ENCODE data around the gene SPOPL.

Gene SPOPL

GRCh38 chr2:138496096-138496651 is 5.4 kb upstream of the SPOPL start:
- Histone ChIP-seq H3K9ac (ENCODE audit: low read length) (no peak overlapping the region), H3K27ac (ENCODE audit: low read depth, low read length) (no peak overlapping the region), H3K79me2 (ENCODE audit: insufficient read depth, low read length) (no peaks in the 10 kb centered on the region), H3F3A (ENCODE audit: insufficient read depth) (0 out of 2 replicates have a peak, but pooled peaks cover 5% of the 10 kb centered on the region), H4K20me1 (ENCODE audit: low read depth, low read length) (no peaks in the 10 kb centered on the region), H3K36me3 (ENCODE audit: low read length) (no peaks in the 10 kb centered on the region), H3K4me3 (ENCODE audit: insufficient read depth, low read length, poor library complexity, severe bottlenecking) (no peak overlapping the region), H3K9me3 (ENCODE audit: insufficient read depth, low read length) (no peaks in the 10 kb centered on the region), H2AFZ (ENCODE audit: low read depth, low read length, severe bottlenecking) (no peak overlapping the region), H3K27me3 (ENCODE audit: low read length) (no peaks in the 10 kb centered on the region), H3K4me2 (ENCODE audit: low read depth, low read length, poor library complexity, severe bottlenecking) (no peak overlapping the region), H3K9me2 (replicated peaks; ENCODE audit: insufficient read depth, low read length) (no peaks in the 10 kb centered on the region)
- TF ChIP-seq EZH2phosphoT487 (conservative IDR thresholded peaks at IDR 0.05; ENCODE audit: low read length): no peak
- no peak for TF ChIP-seq CTCF (IDR thresholded peaks at IDR 0.05; ENCODE audit: insufficient read depth, low read length, poor library complexity, severe bottlenecking)

GRCh38 chr2:138497294-138497693 is 4.3 kb upstream of the SPOPL start:
- Histone ChIP-seq H3F3A (ENCODE audit: insufficient read depth) (0 out of 2 replicates have a peak, but pooled peaks cover 5% of the 10 kb centered on the region), H3K4me3 (ENCODE audit: insufficient read depth, low read length, poor library complexity, severe bottlenecking) (no peak overlapping the region), H3K79me2 (ENCODE audit: insufficient read depth, low read length) (peaks cover 3% of the 10 kb centered on the region), H3K4me2 (ENCODE audit: low read depth, low read length, poor library complexity, severe bottlenecking) (no peak overlapping the region), H2AFZ (ENCODE audit: low read depth, low read length, severe bottlenecking) (no peak overlapping the region), H3K36me3 (ENCODE audit: low read length) (no peaks in the 10 kb centered on the region), H3K9ac (ENCODE audit: low read length) (no peak overlapping the region), H4K20me1 (ENCODE audit: low read depth, low read length) (no peaks in the 10 kb centered on the region), H3K9me3 (ENCODE audit: insufficient read depth, low read length) (no peaks in the 10 kb centered on the region), H3K27me3 (ENCODE audit: low read length) (no peaks in the 10 kb centered on the region), H3K9me2 (replicated peaks; ENCODE audit: insufficient read depth, low read length) (no peaks in the 10 kb centered on the region), H3K27ac (ENCODE audit: low read depth, low read length) (no peak overlapping the region)
- TF ChIP-seq CTCF (IDR thresholded peaks at IDR 0.05; ENCODE audit: insufficient read depth, low read length, poor library complexity, severe bottlenecking) (no peak), EZH2phosphoT487 (conservative IDR thresholded peaks at IDR 0.05; ENCODE audit: low read length) (no peak)

- no peak overlapping the region for H3K9ac ChIP-seq (ENCODE audit: low read length)
- H3K4me3 ChIP-seq (ENCODE audit: insufficient read depth, low read length, poor library complexity, severe bottlenecking): no peak overlapping the region
- no peak overlapping the region for H3K4me2 ChIP-seq (ENCODE audit: low read depth, low read length, poor library complexity, severe bottlenecking)
- no peaks in the 10 kb centered on the region for H3K36me3 ChIP-seq (ENCODE audit: low read length)
- no peaks in the 10 kb centered on the region for H3K9me2 ChIP-seq (replicated peaks; ENCODE audit: insufficient read depth, low read length)
- TF ChIP-seq EZH2phosphoT487 (conservative IDR thresholded peaks at IDR 0.05; ENCODE audit: low read length): no peak
- no peak for TF ChIP-seq CTCF (IDR thresholded peaks at IDR 0.05; ENCODE audit: insufficient read depth, low read length, poor library complexity, severe bottlenecking)
- H4K20me1 ChIP-seq (ENCODE audit: low read depth, low read length): no peaks in the 10 kb centered on the region
- no peaks in the 10 kb centered on the region for H3K27me3 ChIP-seq (ENCODE audit: low read length)
- peaks cover 21% of the 10 kb centered on the region for H3F3A ChIP-seq (ENCODE audit: insufficient read depth)
- H3K27ac ChIP-seq (ENCODE audit: low read depth, low read length): no peak overlapping the region
- H2AFZ ChIP-seq (ENCODE audit: low read depth, low read length, severe bottlenecking): no peak overlapping the region
- no peaks in the 10 kb centered on the region for H3K9me3 ChIP-seq (ENCODE audit: insufficient read depth, low read length)
- peaks cover 26% of the 10 kb centered on the region for H3K79me2 ChIP-seq (ENCODE audit: insufficient read depth, low read length)
Measured at GRCh38 chr2:138499684-138500083, 1.9 kb upstream of the SPOPL start.
